Skin of body (tissue), 2 donors: ENCODE results near the gene AGAP6. TPM values are rescaled to one million over a fixed set of nuclear protein-coding genes. Genes with fewer than 3 reads are reported as not detected.
"Not testable (repeated sequence)": the region's sequence is repeated elsewhere in the genome, so short reads cannot be mapped to it uniquely, and the experiment has no call there.

Experiments
- DNase-seq: peaks from one replicate; lab custom pipeline; 2025; lab: John Stamatoyannopoulos, UW
- total RNA-seq: library from RNA; depleted of rRNA; stranded (reverse); fragments of >200 nt; gene quantifications from one replicate; pipeline ENCODE4 v1.2.3, GENCODE V29; 2014

AGAP6 gene
- 6.7 TPM for total RNA-seq

- DNase-seq = not testable (repeated sequence)
Measured at GRCh38 chr10:49988376-49988775, at the start of gene AGAP6. Gene AGAP6, plus strand, starts transcription at chr10:49988406. Its CDS starts 310 bp downstream, at chr10:49988716.

GRCh38 chr10:49941447-49942338 is 46.5 kb upstream of the AGAP6 start, which contains the start of the genes PARG and TIMM23B:
Gene PARG, minus strand, starts transcription at chr10:49942027. Its CDS starts 302 bp downstream, at chr10:49941725.
Gene TIMM23B, plus strand, starts transcription at chr10:49942053. Its CDS starts 142 bp downstream, at chr10:49942195.
- peak; percentile 50 for DNase-seq

GRCh38 chr10:49942339-49942705 is 45.9 kb upstream of the AGAP6 start:
- DNase-seq = not testable (repeated sequence)

- not testable (repeated sequence) for DNase-seq
Measured at GRCh38 chr10:49943607-49944006, 44.6 kb upstream of the AGAP6 start.

- not testable (repeated sequence) for DNase-seq
Measured at GRCh38 chr10:49948142-49948541, 40.1 kb upstream of the AGAP6 start.

GRCh38 chr10:49948737-49949136 is 39.5 kb upstream of the AGAP6 start:
- not testable (repeated sequence) for DNase-seq

DNA sequence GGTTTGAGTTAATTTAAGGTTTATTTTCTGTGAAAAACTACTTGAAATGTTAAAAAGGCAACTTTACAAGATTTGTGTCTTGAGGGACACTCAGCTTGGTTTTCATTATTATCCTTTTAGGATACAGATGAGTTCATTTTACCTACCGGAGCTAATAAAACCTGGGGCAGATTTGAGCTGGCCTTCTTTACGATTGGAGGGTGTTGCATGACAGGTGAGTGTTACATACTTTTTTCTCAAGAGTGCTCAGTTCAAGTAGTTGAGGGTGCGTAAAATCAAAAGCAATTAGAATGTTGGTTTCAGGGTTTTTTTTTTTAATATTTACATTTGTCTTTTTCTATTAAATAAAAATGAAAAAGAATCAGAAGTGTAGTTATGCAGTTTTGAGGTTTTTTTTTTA is 36.2 kb upstream of the AGAP6 start:
- DNase-seq = not testable (repeated sequence)

DNA sequence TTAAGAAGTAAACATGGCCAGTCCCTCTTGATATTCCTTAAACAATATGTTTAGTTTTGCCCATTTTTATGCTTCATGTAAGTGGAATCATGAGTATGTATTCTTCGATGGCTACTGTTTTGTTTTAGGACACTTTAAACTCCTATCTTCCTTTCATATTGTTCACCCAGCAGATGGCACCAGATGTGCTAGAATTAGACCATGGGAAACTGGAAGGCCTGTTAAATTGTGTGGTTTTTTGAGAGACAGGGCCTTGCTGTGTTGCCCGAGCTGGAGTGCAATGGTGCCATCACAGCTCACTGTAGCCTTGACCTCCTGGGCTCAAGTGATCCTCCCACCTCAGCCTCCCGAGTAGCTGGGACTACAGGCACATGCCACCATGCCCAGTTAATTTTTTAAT is 35.1 kb upstream of the AGAP6 start:
- not testable (repeated sequence) for DNase-seq

DNA sequence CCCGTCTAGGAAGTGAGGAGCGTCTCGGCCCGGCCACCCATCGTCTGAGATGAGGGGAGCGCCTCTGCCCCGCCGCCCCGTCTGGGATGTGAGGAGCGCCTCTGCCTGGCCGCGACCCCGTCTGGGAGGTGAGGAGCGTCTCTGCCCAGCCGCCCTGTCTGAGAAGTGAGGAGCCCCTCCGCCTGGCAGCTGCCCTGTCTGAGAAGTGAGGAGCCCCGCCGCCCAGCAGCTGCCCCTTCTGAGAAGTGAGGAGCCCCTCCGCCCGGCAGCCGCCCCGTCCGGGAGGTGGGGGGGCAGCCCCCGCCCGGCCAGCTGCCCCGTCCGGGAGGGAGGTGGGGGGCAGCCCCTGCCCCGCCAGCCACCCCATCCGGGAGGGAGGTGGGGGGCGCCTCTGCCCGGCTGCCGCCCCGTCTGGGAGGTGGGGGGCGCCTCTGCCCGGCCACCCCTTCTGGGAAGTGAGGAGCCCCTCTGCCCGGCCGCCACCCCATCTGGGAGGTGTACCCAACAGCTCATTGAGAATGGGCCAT is 17.8 kb upstream of the AGAP6 start:
- not testable (repeated sequence) for DNase-seq

DNA sequence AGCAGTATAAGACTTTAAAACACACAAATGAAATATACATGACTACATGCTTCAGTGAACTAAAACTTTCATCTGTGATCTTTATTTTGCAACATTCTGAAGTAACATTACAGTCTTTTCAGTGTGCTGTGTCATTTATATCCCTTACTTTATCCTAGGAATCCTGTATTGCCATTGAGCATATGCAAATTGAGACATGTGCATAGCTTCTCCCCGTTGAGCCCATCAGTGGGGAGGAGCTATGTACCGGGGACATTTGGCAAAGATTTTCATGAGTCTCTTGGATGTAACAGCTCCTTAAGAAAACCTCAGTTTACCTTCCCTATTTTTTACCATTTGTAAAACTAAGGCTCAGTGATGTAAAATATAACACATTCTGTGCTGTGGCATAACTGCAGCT is 16.7 kb upstream of the AGAP6 start:
- DNase-seq = not testable (repeated sequence)

GRCh38 chr10:49972094-49972493 is 16.1 kb upstream of the AGAP6 start:
- not testable (repeated sequence) for DNase-seq

DNA sequence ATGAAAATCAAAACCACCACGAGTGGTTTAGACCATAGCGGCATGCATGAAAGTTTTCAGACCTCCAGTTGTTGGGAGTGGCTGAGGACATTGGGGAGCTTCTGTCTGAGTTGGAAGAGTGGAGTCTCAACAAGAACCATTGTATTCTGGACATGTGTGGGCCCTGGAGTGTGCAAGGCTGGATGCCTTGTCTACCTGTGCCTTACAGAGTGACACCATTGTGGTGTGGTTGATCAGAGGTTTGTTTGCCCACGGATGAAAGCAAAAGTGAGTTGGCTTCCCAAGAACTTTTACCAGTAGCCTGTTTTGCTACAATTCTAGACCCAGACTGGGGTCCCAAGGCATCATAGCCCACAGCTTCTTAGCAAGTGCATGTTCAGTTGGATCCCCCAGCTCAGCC is 10.4 kb upstream of the AGAP6 start:
- not testable (repeated sequence) for DNase-seq

DNA sequence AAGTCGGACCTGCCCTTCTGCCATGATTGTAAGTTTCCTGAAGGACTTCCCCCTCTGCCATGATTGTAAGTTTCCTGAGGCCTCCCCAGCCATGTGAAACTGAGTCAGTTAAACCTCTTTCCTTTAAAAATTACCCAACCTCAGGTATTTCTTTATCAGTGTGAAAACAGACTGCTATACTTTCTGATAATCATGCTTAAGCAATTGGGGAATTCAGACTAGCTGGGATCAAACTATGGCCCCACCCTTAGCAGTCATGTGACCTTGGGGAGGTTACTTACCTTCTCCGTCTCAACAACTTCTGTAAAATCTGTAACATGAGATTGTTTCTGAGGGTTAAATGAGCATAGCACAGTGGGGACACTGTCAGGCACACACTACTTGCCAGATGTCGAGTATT is 999 bp upstream of the AGAP6 start:
- DNase-seq = not testable (repeated sequence)

DNA sequence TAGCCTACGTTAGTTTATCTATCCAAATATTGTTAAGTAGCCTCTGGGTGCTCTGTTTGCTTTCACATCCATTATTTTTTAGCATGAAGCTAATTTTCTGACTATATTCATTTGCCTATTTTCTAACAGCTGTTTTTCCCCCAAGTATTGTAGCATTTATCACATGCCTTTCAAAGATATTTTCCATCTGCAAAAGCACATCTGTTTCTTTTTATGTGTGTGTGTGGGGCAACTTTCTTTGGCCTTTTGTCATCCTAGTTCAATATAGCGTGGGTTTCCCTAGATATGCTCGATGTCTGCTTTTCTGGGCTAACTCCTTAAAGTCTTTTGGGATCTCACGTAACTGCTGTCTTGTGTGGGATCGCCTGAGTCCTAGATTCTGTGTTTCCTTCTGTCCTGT is 7.1 kb downstream of the AGAP6 start:
- not testable (repeated sequence) for DNase-seq

DNA sequence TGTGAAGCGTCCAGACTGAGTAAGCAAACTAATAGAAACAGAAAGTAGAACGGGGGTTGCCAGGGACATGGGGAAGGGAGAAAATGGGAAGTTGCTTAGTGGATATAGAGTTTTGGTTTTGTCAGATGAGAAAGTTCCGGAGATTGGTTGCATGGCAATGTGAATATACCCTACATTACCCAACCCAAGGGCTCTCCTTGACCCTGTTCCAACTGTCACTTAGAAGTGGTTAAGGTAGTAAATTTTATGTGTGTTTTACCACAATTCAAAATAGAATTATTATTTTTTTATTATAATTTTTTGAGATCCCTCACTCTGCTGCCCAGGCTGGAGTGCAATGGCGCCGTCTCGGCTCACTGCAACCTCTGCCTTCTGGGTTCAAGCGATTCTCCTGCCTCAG is 25.8 kb downstream of the AGAP6 start:
- DNase-seq = not testable (repeated sequence)

- not testable (repeated sequence) for DNase-seq
Measured at GRCh38 chr10:50015596-50016220, 27.5 kb downstream of the AGAP6 start.

DNA sequence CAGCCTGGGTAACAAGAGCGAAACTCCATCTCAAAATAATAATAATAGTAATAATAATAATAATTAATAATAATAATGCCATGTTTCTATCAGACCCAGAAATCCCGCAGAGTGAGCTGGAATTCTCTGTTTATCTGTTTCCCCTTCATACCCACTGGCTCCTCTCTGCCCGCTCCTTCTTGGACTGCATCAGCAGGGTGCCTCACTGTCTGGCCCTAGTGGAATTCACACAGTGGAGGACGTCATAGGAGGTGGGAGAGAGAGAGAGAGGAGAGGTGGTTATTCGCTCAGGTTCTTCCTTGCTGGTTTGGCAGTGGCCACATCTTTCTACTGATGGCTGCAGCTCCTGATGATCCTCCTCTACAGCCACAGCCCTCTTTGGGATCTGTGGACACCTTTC is 28.7 kb downstream of the AGAP6 start:
- not testable (repeated sequence) for DNase-seq

GRCh38 chr10:50017646-50018045 is 29.4 kb downstream of the AGAP6 start:
- DNase-seq = not testable (repeated sequence)

DNA sequence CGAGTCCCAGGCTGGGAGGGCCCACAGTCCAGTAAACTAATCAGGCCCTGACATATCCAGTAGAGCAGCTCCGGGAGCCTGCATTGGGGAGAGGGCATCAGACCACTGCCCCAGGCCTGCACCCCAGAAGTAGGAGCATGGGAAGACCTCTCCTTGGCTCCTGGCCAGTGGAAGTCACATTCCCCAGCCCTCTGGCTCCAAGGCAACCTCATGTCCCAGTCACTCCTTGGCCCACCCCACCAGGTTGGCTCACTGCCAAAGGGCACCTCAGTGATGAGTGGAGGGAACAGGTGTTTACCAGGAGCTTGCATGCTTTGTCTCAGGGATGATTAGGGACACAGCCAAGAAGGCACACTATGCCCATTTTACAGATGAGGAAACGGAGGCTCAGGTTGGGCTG is 31.1 kb downstream of the AGAP6 start:
- DNase-seq = not testable (repeated sequence)

DNA sequence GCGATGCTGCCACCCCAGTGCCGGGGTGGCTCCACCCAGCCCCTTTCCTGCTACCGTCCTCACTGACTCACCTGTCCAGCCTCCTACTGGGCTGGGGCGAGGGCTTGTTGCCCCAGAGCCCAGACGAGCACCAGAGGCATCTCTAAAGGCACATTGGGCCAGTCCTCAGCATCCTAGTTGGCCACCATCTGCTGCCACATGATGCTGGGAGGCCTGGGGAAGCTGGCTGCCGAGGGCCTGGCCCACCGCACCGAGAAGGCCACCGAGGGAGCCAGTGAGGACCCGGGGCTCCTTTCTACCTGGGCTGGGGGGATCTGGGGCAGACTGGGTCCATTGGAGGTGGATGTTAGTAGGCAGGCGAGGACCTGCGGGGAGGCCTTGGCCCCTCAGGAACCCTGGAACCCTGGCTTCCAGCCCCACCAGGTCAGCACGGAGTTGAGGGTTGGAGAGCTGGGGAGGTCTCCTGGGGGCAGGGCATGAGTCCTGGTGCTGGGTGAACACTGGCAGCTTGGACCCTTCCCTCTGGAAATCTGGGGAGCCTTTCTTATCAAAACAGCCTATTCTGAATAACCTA is 32.3 kb downstream of the AGAP6 start:
- not testable (repeated sequence) for DNase-seq

GRCh38 chr10:50021646-50022045 is 33.4 kb downstream of the AGAP6 start:
- DNase-seq = no peak
